GM12892 (cell line): Measurements from ENCODE around the gene PCDHB6.
"Not testable (repeated sequence)": the region's sequence is repeated elsewhere in the genome, so short reads cannot be mapped to it uniquely, and the experiment has no call there.

Experiments used
- POLR2A ChIP-seq: IDR thresholded peaks from 2 replicates; pipeline ENCODE4 v1.6.1; 2011; ENCODE audit warnings: low read depth, low read length, control low read depth
- POLR2AphosphoS5 ChIP-seq: IDR thresholded peaks from 2 replicates; pipeline ENCODE4 v1.6.1; 2011; ENCODE audit warnings: low read depth, low read length, control low read depth
- TAF1 ChIP-seq: IDR thresholded peaks from 2 replicates; pipeline ENCODE4 v1.6.1; 2011; ENCODE audit warnings: low read depth, mild to moderate bottlenecking, control low read depth, low read length, borderline replicate concordance

- not testable (repeated sequence) for TF ChIP-seq POLR2AphosphoS5, POLR2A, TAF1
Measured at GRCh38 chr5:141157901-141158300, 8.0 kb downstream of the PCDHB6 start.
